Breast epithelium (tissue), 4 donors: ENCODE data around the gene ARL6IP6. TPM values are rescaled to one million over a fixed set of nuclear protein-coding genes. Genes with fewer than 3 reads are reported as not detected.
A peak's percentile ranks its signal among the peaks of the same experiment; 100 is the strongest.

ENCODE experiments used
- DNase-seq, 2 donors: peaks; one replicate each; pipeline ENCODE4 v3.0.0-alpha.2; 2019; ENCODE audit warnings: low spot score in 2 of 2
- H3K27ac ChIP-seq, 2 donors: fragments of 200-600 bp; sonication (generic) in 1 of 2; one replicate each; pipeline ENCODE4 v1.5.1; 2016 to 2019; ENCODE audit warnings: mild to moderate bottlenecking in 1 of 2
- H3K27me3 ChIP-seq, 2 donors: fragments of 200-600 bp; sonication (generic) in 1 of 2; one replicate each; pipeline versions ENCODE4 v1.5.1 to v1.6.0; 2017 to 2019; ENCODE audit warnings: control low read depth in 1 of 2, mild to moderate bottlenecking in 1 of 2
- H3K36me3 ChIP-seq: fragments of 200-600 bp; one replicate; pipeline ENCODE4 v1.5.1; 2019
- H3K4me1 ChIP-seq, 2 donors: fragments of 200-600 bp; sonication (generic); one replicate each; pipeline ENCODE4 v1.5.1; 2016 to 2019; ENCODE audit warnings: control low read depth in 1 of 2
- H3K4me3 ChIP-seq, 3 donors: fragments of 200-600 bp; sonication (generic); 1 replicate in 2 of 3; 2 replicates in 1 of 3; pipeline ENCODE4 v1.5.1; 2016 to 2019; ENCODE audit warnings: mild to moderate bottlenecking in 3 of 3, moderate library complexity in 2 of 3
- H3K9me3 ChIP-seq, 2 donors: fragments of 200-600 bp; sonication (generic) in 1 of 2; one replicate each; pipeline ENCODE4 v1.5.1; 2016 to 2019; ENCODE audit warnings: control low read depth in 1 of 2
- CTCF ChIP-seq, 3 donors: fragments of 450-650 bp; IDR thresholded peaks; one replicate each; pipeline ENCODE4 v1.5.1; 2016 to 2017; ENCODE audit warnings: antibody characterized with exemption in 3 of 3, mild to moderate bottlenecking in 3 of 3, moderate library complexity in 3 of 3
- POLR2A ChIP-seq: fragments of 450-650 bp; IDR thresholded peaks from one replicate; pipeline ENCODE4 v1.6.1; 2016; ENCODE audit warnings: antibody characterized with exemption, mild to moderate bottlenecking, moderate library complexity
- POLR2AphosphoS5 ChIP-seq, 3 donors: sonication (generic); formaldehyde crosslinking; IDR thresholded peaks; one replicate each; pipeline ENCODE4 v1.6.1; 2017; ENCODE audit warnings: antibody characterized with exemption in 3 of 3
- intact Hi-C: fragments of 100-400 bp; cut with DNase I; formaldehyde crosslinking; loops from one replicate; pipeline ENCODE4 v1.15.1; 2023; ENCODE audit warnings: low total_unique reads
- total RNA-seq, 3 donors: library from RNA; depleted of rRNA; stranded (reverse); fragments of >200 nt; gene quantifications; one replicate each; pipeline ENCODE4 v1.1.0, GENCODE V29; 2016

Gene ARL6IP6
- total RNA-seq, 3 donors from 2014 or later, result 16.6 to 28.4 (median 25.9) TPM

GRCh38 chr2:152683400-152683799, 35.0 kb upstream of the ARL6IP6 start:
- TF ChIP-seq POLR2AphosphoS5 (IDR thresholded peaks at IDR 0.05) (no peak), CTCF (IDR thresholded peaks at IDR 0.05) (no peak), POLR2A (no peak)
- Histone ChIP-seq H3K4me3 (no peak overlapping the region), H3K36me3 (no peaks in the 10 kb centered on the region), H3K27me3 (no peaks in the 10 kb centered on the region), H3K9me3 (no peaks in the 10 kb centered on the region), H3K27ac (no peak overlapping the region), H3K4me1 (no peaks in the 10 kb centered on the region)
- intact Hi-C loops, result no loop called here
- no peak for DNase-seq

DNA sequence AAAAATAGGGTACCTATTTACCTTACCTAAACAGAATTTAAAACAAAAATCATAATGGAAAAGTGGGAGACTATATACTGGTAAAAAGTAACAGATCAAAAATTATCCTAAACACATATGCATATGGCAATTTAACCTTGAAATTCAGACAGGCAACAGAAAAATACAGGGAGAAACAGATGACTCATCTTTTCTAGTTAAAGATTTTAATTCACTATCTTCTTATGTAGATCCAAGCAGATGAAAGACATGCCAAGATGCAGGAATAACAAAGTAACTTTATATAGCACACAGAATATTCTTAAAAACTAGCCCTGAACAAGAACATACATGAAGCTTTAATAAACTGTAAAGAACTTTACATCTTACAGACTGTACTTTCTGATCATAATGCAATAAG, 32.1 kb upstream of the ARL6IP6 start:
- no peaks in the 10 kb centered on the region for H3K36me3 ChIP-seq
- no peak overlapping the region for H3K4me3 ChIP-seq
- intact Hi-C loops, result no loop called here
- H3K27ac ChIP-seq, result no peak overlapping the region
- no peaks in the 10 kb centered on the region for H3K27me3 ChIP-seq
- H3K9me3 ChIP-seq, result no peaks in the 10 kb centered on the region
- no peaks in the 10 kb centered on the region for H3K4me1 ChIP-seq
- no peak for DNase-seq
- TF ChIP-seq CTCF (IDR thresholded peaks at IDR 0.05) (no peak), POLR2AphosphoS5 (IDR thresholded peaks at IDR 0.05) (no peak), POLR2A (no peak)

DNA sequence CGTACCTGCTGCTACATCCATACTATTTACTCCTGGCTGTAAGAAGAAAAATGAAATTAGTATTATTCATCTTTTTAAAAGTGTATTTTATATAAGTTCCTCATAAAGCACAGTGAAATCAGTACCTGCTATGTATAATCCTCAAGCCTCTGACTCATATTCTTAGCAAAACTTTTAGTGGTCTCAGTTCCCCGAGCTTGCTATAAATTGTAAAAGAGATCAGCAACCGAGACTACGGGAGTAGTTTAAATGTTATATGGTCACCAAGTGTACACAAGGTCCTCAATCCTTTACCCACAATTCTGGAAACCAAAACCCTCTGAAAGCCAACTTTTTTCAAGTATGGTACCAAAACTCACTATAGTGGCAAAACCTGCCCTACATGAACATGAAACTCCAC, 25.4 kb upstream of the ARL6IP6 start:
- DNase-seq, result no peak
- H3K4me3 ChIP-seq, result no peak overlapping the region
- H3K4me1 ChIP-seq, result no peaks in the 10 kb centered on the region
- no peaks in the 10 kb centered on the region for H3K9me3 ChIP-seq
- intact Hi-C loops, result no loop called here
- TF ChIP-seq POLR2AphosphoS5 (IDR thresholded peaks at IDR 0.05), result no peak
- no peak for TF ChIP-seq POLR2A
- TF ChIP-seq CTCF (IDR thresholded peaks at IDR 0.05), result no peak
- H3K27ac ChIP-seq, result no peak overlapping the region
- H3K27me3 ChIP-seq, result no peaks in the 10 kb centered on the region
- H3K36me3 ChIP-seq, result no peaks in the 10 kb centered on the region

- intact Hi-C loops, result no loop called here
- no peak for TF ChIP-seq CTCF (IDR thresholded peaks at IDR 0.05)
- no peak for TF ChIP-seq POLR2AphosphoS5 (IDR thresholded peaks at IDR 0.05)
- TF ChIP-seq POLR2A, result no peak
- DNase-seq, result no peak
- no peaks in the 10 kb centered on the region for H3K9me3 ChIP-seq
- H3K27ac ChIP-seq, result peak overlapping the region in 1 of 2 donors; percentile 0
- no peaks in the 10 kb centered on the region for H3K4me1 ChIP-seq
- no peaks in the 10 kb centered on the region for H3K27me3 ChIP-seq
- H3K4me3 ChIP-seq, result peak overlapping the region; percentile 15 to 45 (median 19)
- H3K36me3 ChIP-seq, result no peaks in the 10 kb centered on the region
Measured at GRCh38 chr2:152694161-152694661, 24.2 kb upstream of the ARL6IP6 start.

DNA sequence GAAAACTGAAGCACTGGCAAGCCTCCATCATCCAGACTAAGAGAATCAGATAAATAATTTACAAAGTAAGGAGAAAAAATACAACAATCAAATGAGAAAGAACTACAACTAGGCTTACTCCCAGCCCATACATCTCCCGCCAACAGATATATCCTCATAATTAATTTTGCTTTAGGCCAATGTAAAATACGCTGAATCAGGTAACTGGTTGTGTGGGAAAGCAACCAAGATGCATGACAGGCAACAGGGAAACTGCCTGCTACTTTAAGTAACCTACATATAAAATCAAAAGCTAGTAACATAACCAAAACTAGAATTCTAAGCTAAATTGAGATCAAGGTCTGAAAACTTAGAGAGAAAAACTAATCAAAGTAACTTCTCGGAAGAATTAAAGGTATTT, 22.7 kb upstream of the ARL6IP6 start:
- Histone ChIP-seq H3K27ac (no peak overlapping the region), H3K9me3 (no peaks in the 10 kb centered on the region), H3K4me3 (no peak overlapping the region), H3K36me3 (no peaks in the 10 kb centered on the region), H3K27me3 (no peaks in the 10 kb centered on the region), H3K4me1 (no peaks in the 10 kb centered on the region)
- no peak for DNase-seq
- intact Hi-C loops, result no loop called here
- TF ChIP-seq CTCF (IDR thresholded peaks at IDR 0.05) (no peak), POLR2A (no peak), POLR2AphosphoS5 (IDR thresholded peaks at IDR 0.05) (no peak)
